Measurements from ENCODE around the gene CDH9.

Gene CDH9

GRCh38 chr5:27038476-27038875 is at the start of gene CDH9:
Gene CDH9 (minus strand): TSS chr5:27038586. CDS start chr5:26988333, 50,253 bp downstream.
- no peak for TF ChIP-seq JUND (IDR thresholded peaks at IDR 0.05; ENCODE audit: low read depth)
- no peak for DNase-seq (ENCODE audit: low read depth in 1 of 2, low spot score in 1 of 2)
- in situ Hi-C loops (cut with HindIII; ENCODE audit: low pct_unique_long_range_greater_than_20kb, low sequenced_read_pairs), result no loop called here

DNA sequence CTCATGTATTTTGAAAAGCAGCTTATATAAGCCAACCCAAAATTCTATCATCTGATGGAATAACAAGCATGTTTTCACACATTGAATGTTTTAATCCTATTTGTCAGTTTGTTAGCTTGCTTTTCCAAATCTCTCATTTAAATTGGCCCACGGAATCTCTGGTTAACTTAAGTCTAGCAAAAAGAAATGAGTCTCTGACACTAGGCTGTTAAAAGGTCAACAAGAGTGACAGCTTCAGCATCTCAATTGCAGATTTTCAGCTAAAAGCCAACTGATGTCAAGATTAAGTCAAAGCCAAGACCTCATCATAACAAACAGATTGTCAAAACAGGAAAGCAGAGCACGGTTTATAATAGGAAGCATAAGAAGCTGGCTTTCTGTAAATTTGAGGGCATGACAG is 49.4 kb upstream of the CDH9 start:
- no peak for DNase-seq (ENCODE audit: low read depth in 1 of 2, low spot score in 1 of 2)
- in situ Hi-C loops (cut with HindIII; ENCODE audit: low pct_unique_long_range_greater_than_20kb, low sequenced_read_pairs), result no loop called here
- TF ChIP-seq JUND (IDR thresholded peaks at IDR 0.05; ENCODE audit: low read depth), result no peak

GRCh38 chr5:27083449-27084415 is 45.3 kb upstream of the CDH9 start:
- in situ Hi-C loops (cut with HindIII; ENCODE audit: low pct_unique_long_range_greater_than_20kb, low sequenced_read_pairs), result no loop called here

DNA sequence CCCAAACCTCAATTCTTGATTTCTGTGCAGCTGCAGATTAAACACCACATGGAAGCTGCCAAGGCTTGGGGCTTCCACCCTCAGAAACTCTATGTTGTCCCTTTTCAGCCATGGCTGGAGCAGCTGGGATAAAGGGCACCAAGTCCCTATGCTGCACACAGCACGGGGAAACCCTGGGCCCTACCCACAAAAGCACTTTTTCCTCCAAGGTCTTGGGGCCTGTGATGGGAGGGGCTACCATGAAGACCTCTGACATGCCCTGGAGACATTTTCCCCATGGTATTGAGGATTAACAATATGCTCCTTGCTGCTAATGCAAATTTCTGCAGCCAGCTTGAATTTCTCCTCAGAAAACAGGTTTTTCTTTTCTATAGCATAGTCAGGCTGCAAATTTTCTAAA is 41.8 kb upstream of the CDH9 start:
- TF ChIP-seq JUND (IDR thresholded peaks at IDR 0.05; ENCODE audit: low read depth), result no peak
- no peak for DNase-seq (ENCODE audit: low read depth in 1 of 2, low spot score in 1 of 2)
- in situ Hi-C loops (cut with HindIII; ENCODE audit: low pct_unique_long_range_greater_than_20kb, low sequenced_read_pairs), result no loop called here

More at GRCh38 chr5:27083449-27084415, 45.3 kb upstream of the CDH9 start:
- TF ChIP-seq JUND (IDR thresholded peaks at IDR 0.05; ENCODE audit: low read depth), result no peak
- DNase-seq (ENCODE audit: low read depth in 1 of 2, low spot score in 1 of 2), result no peak

GRCh38 chr5:27062451-27062850 is 24.1 kb upstream of the CDH9 start:
- DNase-seq (ENCODE audit: low read depth in 1 of 2, low spot score in 1 of 2), result no peak
- no peak for TF ChIP-seq JUND (IDR thresholded peaks at IDR 0.05; ENCODE audit: low read depth)
- in situ Hi-C loops (cut with HindIII; ENCODE audit: low pct_unique_long_range_greater_than_20kb, low sequenced_read_pairs), result no loop called here

DNA sequence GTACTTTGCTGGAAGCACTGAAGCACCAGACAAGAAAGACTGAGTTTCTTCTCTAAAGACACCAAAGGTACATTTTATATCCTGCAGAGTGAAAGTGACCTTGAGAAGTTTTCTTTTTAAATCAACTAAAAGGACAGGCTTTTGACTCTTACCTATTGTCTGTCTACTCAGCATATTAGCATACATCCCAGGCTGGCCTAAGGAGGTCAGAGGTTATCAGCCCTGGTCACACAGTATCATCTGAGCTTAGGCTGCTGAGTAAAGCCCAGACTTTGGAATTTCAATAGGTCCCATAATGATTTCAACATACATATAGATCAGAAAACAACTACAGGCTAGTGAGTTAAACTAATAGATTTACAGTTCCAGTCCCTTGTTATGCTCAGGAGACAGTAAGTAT is 10.1 kb upstream of the CDH9 start:
- DNase-seq (ENCODE audit: low read depth in 1 of 2, low spot score in 1 of 2), result no peak
- in situ Hi-C loops (cut with HindIII; ENCODE audit: low pct_unique_long_range_greater_than_20kb, low sequenced_read_pairs), result no loop called here
- no peak for TF ChIP-seq JUND (IDR thresholded peaks at IDR 0.05; ENCODE audit: low read depth)

- no peak for DNase-seq (ENCODE audit: low read depth in 1 of 2, low spot score in 1 of 2)
- in situ Hi-C loops (cut with HindIII; ENCODE audit: low pct_unique_long_range_greater_than_20kb, low sequenced_read_pairs), result no loop called here
- TF ChIP-seq JUND (IDR thresholded peaks at IDR 0.05; ENCODE audit: low read depth), result no peak
Observed at GRCh38 chr5:27041372-27041771, 3.0 kb upstream of the CDH9 start.

- in situ Hi-C loops (cut with HindIII; ENCODE audit: low pct_unique_long_range_greater_than_20kb, low sequenced_read_pairs), result no loop called here
- DNase-seq (ENCODE audit: low read depth in 1 of 2, low spot score in 1 of 2), result no peak
- no peak for TF ChIP-seq JUND (IDR thresholded peaks at IDR 0.05; ENCODE audit: low read depth)
Observed at GRCh38 chr5:27034565-27034964, 3.8 kb downstream of the CDH9 start.

DNA sequence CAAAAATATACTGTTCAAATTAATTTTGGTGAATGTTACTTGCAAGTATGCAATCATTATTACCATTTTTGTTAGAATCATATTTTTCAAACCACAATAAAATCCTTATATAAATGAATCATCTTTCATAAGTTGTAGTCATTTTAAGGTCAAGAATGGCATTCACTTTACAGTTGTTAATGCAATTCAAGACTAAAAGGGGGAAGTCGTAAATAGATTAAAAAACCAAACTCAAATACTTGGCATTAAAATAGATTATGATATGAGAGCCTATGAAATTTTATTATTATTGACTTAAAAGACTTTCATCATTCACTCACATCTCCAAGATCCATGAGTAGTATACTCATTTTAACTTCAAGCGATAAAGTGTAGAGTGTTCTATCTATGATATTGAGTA is 11.6 kb downstream of the CDH9 start:
- no peak for DNase-seq (ENCODE audit: low read depth in 1 of 2, low spot score in 1 of 2)
- in situ Hi-C loops (cut with HindIII; ENCODE audit: low pct_unique_long_range_greater_than_20kb, low sequenced_read_pairs), result no loop called here
- no peak for TF ChIP-seq JUND (IDR thresholded peaks at IDR 0.05; ENCODE audit: low read depth)

GRCh38 chr5:27026063-27026462 is 12.3 kb downstream of the CDH9 start:
- no peak for TF ChIP-seq JUND (IDR thresholded peaks at IDR 0.05; ENCODE audit: low read depth)
- in situ Hi-C loops (cut with HindIII; ENCODE audit: low pct_unique_long_range_greater_than_20kb, low sequenced_read_pairs), result no loop called here
- no peak for DNase-seq (ENCODE audit: low read depth in 1 of 2, low spot score in 1 of 2)

- DNase-seq (ENCODE audit: low read depth in 1 of 2, low spot score in 1 of 2), result no peak
- TF ChIP-seq JUND (IDR thresholded peaks at IDR 0.05; ENCODE audit: low read depth), result no peak
- in situ Hi-C loops (cut with HindIII; ENCODE audit: low pct_unique_long_range_greater_than_20kb, low sequenced_read_pairs), result no loop called here
Observed at GRCh38 chr5:27021471-27021870, 16.9 kb downstream of the CDH9 start.

DNA sequence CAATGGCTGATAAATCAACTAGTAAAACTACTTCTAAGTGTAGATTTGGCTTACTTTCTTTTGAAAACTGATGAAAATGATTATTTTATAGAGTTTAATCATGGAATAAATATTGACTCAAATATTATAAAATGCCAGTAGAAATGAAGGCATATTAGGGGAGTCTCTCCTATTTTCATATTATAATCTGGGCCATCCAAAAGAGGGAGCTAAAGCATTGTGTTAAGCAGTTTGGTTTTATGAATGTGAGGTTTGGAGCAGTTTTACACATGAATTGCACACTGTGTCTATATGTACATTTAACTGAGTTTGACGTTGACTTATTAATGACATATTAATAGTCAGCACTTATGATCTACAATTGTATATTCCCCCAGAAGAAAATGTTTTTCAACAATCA is 17.4 kb downstream of the CDH9 start:
- DNase-seq (ENCODE audit: low read depth in 1 of 2, low spot score in 1 of 2), result peak; percentile 17 to 71
- in situ Hi-C loops (cut with HindIII; ENCODE audit: low pct_unique_long_range_greater_than_20kb, low sequenced_read_pairs), result no loop called here

DNA sequence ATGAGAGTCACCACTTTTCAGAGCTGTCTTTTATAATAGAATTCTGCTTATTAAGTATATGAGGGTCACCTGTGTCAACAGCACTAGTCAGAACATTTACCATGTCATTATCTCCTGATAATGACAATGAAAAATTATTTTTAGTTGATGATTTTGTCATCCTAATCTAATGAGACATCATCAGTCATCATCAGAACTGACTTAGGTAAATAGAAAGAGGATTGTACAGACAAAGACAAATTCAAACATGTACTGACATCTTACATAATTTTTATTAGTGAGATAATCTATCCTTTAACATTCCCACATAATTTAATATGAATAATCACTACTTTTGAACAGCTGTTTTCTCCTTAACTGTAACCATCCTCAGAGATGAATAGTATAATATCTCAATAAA is 22.6 kb downstream of the CDH9 start:
- in situ Hi-C loops (cut with HindIII; ENCODE audit: low pct_unique_long_range_greater_than_20kb, low sequenced_read_pairs), result no loop called here
- no peak for DNase-seq (ENCODE audit: low read depth in 1 of 2, low spot score in 1 of 2)
- TF ChIP-seq JUND (IDR thresholded peaks at IDR 0.05; ENCODE audit: low read depth), result no peak

More for the DNA sequence above, 17.4 kb downstream of the CDH9 start:
- no peak for TF ChIP-seq JUND (IDR thresholded peaks at IDR 0.05; ENCODE audit: low read depth)
